TTC549 (cell line): Measurements from ENCODE around the gene NUDT16L1.

Source experiments
- FAIRE-seq: peaks from 2 replicates; lab custom pipeline; 2012; peaks lifted over from hg19 to GRCh38; lab: Jason Lieb, UNC

NUDT16L1 gene

DNA sequence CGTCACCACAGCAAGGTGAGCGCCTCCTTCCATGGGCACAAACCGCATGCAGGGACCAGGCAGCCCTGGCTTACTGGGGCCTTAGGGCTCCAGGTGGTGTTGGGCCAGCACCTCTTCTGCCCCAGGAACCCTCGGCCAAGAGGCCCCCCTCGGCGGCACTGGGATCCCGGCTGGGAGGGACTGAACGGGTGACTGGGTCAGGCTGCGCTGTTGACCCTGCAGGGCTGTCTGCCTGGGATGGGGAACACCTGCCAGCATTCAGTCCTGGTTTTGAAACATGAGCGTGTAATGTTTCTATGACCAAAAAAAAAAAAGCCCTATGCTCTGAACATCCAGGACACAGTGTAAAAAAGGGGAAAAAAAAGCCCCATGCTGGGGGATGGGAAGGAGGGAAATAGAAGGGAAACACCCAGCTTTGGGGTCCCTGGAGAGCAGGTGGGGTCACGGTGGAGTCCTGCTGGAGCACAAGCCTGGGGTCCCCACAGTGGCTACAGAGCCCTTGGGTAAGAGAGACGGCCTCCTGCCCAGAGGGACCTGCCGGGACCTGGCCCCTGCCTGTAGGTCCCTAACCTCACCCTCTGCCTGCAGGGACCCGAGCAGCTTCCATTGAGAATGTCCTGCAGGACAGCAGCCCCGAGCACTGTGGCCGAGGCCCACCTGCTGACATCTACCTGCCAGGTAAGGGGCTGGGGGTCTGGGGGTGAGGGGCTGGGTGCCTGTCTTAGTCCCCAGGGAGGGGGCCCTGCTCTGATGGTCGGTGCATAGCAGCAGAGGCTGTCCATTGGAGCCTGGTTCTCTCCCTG is 9.9 kb upstream of the NUDT16L1 start:
- no peak for FAIRE-seq

DNA sequence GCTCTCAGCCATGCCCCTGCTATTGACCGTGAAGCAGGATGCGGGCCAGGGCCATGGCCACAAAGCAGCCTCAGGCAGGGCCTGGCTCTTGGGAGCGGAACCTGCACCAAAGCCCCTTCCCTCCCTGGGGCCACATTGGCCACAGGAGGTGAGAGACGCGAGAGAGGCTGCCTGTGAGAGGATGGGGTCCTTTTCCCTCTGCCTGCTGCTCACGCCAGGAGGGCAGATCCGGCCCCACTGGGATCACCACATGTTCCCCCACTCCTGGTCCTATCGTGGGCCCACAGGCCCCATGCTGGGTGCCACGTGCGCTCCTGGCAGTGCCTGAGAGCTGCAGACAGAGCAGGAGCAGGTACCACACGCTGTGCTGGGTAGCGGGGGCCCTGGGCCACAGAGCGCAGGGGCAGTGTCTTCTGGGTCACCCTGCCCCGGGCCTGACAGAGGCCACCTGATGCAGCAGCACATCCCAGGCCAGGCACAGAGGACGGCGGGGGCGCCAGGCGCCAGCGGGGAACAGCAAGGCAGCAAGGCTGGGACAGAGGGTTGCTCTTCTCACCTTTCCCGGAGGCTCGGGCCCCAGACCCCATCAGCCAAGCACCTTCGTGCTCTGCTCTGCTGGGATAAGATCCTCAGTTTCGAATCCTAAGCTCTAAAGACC is 9.2 kb upstream of the NUDT16L1 start:
- no peak for FAIRE-seq

DNA sequence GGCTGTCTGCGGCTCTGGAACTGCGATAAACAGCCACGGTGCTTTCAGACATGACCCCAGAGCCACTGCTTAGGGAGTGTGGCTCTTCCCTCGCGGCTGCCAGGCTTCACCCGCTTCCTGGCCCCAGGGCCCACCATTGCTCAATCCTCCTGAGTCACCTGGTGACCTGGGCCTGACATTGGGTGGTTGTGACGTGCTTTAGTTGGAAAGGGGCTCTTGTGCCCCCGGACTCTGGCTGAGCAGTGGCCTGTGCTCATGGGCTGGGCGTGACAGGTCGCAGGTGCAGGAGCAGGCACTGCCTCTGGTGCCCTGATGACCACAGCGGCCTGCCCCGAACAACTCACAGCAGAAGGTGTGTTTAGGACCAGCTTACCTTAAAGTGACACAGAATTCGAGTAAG is 8.6 kb upstream of the NUDT16L1 start:
- no peak for FAIRE-seq

DNA sequence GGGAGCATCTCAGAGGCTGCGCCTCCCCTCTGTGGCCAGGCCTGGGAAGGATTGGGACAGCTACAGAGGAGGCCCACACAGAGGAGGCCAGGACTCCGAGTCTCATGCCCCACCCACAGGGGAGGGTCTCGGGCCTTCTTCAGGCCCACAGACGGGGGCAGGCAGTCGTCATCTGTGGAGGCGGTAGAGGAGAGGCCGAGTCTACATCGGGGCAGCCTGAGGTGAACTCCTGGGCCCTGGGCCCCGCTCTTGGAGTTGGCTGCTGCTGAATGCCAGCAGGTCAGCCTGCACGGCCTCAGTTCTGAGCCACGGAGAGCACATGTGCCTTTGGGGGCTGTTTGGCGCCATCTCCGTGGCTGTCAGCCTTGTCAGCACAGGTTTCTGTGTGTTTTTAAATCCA is 8.1 kb upstream of the NUDT16L1 start:
- no peak for FAIRE-seq

DNA sequence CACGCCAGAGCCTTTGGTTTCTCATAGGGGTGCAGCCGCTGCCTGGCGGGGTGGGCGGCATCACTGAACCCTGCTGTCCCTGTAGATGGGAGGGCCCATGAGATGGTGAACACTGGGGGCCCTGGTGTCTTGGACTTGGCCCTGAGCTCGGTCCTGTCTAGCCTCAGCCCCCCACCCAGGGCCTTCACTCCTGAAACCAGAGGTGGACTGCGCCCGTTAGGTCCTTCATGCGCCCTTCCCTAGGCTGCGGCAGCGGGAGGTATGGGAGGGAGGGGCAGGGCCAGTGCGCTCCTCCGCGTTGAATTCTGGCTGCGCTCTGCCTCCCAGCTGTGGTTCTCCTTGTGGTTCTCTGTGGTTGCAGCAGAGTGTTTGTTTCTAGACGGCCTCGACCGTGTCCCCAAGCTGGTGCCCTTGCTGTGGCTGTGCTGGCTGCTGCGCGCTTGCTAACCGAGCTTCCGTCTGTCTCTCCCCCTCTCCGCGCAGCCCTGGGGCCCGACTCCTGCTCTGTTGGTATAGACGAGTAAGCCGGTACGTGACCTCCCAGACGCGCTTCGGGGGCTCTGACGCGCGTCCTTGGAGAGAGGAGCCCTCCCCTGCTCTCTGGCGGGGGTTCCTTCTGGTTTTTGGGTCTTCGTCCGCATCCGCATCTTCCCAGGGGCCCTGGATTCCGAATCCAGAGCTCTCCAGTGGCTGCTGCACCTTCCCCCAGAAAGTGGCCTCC is 7.4 kb upstream of the NUDT16L1 start:
- FAIRE-seq: no peak

DNA sequence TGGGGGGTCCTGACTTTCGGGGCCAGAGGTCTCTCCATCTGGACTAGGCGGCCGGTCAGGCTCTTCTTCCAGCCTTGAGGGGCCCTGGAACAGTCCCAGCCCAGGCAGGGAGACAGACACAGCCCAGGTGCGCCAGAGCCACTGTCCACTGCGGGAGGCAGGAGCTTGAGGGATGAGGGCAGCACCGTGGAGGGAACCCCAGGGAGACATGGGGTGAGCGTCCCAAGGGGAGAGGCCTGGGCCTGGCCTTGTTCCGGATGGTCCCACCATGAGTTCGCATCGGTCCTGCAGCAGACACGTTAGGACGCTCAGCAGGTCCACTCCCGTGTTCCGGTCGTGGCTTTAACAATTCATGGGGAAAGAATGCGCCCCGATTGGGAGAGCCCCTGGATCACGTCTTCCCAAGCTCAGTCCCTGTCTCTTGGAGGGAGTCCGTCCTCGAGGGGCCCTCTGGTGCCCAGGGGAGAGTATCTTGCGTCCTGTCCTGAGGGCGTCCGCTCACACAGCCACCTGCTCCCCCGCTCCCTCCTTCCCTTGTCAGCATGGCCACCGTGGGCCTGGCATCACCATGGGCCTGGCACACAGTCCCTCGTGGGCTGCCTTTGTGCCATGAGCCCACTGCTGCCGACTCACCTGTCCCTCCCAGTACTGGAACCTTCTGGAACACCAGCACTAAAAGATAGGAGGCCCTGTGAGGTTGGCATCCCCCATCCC is 6.7 kb upstream of the NUDT16L1 start:
- FAIRE-seq: no peak

DNA sequence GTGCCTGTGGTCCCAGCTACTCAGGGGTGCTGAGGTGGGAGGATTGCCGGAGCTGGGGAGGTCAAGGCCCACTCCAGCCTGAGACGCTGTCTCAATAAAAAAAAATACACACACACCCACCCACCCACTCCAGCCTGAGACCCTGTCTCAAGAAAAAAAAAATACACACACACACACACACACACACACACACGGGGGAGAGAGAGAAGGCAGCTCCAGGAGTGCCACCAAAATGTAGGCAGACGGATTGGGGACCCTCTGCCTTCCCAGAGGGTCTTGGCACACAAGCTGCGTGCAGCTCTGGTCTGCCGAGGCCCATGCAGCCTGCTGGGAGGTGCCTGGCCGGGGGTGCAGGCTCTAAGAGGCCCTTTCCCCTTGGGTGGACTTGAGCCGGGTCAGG is 5.9 kb upstream of the NUDT16L1 start:
- no peak for FAIRE-seq

DNA sequence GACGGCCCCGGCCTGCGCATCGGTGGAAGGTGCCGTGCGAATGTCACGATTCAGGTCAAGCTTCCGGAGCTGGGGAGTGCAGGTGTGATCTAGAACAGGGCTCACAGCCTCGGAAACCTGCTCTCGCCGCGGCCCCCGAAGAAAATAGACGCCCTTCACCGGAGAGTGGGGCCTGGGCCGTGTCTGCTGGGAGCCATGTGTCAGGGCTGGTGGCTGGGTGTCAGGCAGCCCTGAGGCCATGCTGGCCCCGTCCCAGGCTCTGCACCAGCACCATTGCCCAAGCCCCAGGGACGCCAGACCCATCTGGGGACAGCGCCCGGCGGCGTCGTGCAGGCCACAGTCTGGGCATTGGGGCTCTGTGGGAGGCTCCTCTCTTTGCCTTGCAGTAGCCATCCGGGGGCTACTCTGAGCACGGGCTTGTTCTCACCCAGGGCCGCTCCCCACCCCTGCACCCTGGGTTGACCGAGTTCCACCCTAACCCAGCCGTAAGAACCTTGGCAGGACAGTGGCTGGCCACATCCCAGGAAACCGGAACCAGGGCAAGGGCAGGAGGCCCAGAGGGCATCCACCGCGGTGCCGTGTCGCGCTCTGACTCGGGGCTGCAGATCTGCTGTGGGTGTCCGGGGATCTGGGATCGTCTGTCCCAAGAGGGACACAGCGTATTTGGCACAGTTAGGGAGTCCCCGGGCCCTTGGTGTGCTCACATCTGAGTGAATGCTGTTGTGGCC is 5.3 kb upstream of the NUDT16L1 start:
- FAIRE-seq: no peak

DNA sequence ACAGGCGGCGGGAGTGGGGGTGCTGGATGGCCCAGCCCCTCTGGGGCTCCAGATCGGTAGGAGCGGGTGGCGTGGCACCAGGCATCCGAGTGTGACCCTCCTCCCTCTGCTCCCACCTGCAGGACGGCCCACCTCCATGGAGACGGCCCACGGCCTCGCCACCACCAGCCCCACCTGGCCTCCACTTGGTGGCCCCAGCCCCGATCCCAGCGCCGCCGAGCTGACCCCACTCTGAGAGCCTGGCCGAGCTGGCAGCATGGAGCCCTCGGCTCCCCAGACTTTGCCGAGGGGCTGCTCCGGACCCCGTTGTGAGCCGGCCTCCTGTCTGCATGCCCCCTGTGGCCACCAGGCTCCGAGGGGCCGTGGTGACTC is 4.7 kb upstream of the NUDT16L1 start:
- FAIRE-seq: no peak

DNA sequence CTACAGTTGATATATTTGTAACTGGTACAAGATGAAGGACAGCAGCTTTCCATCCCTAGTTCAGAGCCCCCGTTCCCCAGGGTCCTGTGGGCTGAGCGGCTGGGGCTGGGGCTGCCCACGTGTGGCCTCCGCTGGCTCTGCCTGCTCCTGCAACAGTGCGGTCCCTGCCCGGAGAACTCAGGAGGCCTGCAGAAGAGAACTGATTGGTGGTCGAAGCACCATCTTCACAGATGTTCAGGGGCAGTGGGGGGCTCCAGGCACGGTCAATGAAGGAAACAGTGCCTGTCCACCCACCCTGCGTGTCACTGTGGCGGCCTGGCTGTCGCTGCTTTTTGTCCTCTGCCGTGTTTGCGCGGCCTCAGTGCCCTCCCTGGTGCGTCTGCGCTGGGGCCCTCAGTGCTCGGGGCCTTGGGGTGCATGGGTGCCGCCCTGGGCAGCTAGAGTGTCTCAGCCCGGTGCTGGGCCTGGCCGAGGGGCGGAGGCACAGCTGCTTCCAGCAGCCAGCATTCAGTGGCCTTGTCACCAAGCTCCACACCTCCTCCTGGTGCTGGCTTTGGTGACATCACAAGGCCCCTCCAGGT is 4.2 kb upstream of the NUDT16L1 start:
- FAIRE-seq: no peak

DNA sequence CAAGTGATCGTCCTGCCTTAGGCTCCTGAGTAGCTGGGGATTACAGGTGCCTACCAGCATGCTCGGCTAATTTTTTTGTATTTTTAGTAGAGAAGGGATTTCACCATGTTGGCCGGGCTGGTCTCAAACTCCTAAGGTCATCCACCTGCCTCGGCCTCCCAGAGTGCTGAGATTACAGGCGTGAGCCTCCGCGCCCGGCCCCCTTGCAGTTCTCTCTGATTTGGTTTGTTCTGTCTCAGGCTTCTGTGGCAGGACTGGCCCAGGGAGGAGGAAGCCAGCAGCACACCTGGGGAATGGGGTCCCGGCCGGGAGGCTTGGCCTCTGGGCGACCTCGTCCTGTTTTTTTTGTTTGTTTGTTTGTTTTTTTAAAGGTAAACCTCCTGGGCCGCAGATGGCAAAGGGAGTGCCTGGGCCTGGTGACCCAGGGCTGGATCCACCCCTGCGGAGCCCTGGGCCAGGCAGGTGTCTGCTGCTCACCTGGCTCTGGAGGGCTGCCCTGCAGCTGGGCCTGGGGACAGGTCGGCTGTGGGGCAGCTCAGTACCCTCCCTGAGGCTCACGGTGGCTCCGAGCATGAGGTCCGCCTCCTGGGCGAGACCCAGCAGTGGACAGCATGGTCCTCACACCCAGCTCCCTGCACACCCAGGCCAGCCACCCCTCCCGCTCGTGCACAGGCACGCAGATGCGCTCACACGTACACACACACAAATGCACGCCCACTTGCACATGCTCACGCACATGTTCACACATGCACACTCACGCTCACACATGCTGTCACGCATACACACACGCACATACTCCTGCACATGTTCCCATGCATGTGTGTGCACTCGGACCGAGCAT is 3.3 kb upstream of the NUDT16L1 start:
- FAIRE-seq: no peak

DNA sequence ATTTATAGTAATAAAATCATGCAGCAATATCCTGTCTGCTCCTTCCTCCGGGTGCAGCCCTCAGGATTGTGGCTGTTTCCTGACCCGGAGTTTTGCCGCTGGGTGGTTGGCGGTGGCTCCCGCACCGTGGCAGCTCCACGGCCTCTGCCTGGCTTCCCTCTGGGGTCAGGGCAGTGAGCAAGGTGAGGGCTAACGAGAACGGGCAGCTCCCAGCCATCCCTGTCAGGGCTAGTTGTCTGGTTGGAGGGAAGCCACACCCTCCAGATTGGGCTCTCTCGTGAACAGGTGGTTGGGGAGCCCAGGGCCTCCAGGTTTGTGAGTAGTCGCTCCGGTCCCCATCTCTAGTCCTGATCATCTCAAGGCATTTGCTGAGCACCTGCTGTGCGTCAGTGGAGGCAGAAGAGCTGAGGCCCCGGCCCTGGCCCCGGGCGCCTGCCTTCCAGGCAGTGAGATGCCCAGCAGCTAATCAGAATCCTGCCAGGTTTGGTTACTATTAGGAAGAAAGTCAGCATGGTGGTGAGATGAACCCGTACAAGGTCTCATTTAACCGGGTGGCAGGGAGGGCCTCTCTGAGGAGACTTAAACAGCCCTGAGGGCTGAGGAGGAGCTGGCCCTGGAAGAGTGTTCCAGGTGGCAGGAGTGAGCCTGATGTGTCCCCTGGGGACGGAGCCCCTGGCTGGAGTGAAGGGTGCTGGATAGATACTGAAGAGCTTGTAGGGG is 2.3 kb upstream of the NUDT16L1 start:
- no peak for FAIRE-seq

DNA sequence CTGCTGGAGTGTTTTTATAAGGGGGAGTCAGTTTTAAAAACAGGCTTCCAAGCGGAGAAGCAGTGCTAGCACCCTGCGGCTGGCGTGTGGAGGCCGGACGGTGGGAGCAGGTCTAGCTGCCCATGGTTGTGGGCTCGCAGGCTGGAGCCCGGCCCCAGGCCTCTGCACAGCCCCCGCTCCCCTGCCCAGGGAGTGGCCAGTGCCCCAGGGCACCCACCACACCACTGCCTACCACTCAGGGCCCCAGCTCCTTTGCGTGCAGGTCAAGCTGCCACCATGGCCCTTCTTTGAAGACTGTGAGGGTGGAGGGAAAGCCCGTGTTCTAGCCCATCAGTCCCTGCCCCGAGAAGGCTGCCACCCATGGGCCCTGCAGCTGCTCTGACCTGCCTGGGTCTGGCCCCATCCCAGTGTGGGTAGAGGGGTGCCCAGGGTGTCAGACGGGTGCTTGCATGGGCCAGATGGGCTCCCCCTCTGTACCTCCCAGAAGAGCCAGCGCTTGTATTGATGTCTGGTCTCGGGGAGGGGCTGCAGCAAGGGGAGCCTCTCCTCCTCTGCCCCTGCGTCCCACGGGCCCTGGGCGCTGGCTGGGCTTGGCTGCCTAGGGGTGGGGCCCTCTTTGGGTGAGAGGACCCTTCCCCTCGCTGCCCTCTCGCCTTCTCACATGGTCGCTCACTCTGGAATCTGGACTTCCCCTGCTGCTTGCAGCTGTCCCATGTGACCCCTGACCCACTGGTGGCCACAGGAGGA is 1.5 kb upstream of the NUDT16L1 start:
- no peak for FAIRE-seq

DNA sequence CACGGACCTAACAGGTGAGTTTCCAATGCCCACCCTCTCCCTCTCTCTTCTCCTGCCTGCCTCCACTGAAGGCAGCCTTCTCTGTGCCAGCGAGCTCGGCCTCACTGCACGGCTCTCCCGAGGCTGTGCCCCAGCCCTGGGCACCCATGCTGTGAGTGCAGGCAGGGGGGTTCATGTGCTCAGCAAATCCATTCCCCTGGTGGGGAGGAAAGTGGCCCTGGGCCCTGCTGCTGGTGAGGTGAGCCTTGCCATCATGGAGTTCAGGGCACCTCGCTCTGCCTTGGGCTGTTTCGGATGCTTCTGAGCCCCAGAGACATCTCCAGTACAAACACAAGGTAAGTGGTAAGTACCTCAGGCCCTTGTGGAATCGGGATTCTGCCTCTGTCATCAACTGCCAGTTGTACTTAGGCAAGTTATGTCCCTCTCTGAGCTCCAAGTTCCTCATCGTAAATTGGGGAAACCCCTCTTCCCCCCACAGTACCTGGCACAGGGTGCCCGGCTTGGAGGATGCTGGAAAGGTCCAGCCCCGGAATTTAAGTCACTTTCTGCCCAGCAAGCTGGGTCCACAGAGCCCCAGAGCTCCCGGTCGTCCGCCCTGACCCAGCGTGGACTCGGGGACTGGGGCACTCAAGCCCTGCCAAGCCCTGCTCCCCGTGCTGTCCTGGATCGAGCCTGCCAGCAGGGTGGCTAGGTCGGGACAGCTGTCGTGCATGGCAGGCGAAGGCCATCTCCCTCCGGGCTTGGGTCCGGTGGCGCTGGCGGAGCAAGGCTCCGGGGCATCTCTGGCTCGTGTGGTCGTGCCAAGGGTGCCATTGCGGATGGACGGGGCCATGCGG is 684 bp upstream of the NUDT16L1 start:
- FAIRE-seq: no peak

DNA sequence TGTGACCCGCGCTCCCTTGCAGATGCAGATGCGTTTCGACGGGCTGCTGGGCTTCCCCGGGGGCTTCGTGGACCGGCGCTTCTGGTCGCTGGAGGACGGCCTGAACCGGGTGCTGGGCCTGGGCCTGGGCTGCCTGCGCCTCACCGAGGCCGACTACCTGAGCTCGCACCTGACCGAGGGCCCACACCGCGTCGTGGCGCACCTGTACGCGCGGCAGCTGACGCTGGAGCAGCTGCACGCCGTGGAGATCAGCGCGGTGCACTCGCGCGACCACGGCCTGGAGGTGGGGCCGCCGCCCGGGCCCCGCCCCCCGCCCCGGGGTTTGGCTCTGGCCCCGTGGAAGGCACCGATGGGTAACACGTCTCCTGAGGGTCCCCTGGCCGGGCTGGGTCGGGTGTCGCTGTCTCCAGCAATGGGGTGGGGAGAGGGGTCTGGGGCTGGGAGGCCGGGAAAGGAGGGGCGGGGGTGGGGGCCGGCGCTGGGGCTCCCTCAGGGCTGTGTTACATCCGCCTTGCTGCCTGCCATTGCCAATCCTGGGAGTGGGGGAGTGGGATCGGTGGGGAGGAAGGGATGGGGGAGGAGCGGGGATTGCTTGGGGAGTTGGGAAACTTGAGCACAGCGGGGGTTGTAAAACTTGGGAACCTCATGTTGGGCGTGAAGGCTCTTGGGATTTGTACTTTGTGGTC is 737 bp downstream of the NUDT16L1 start:
- no peak for FAIRE-seq

DNA sequence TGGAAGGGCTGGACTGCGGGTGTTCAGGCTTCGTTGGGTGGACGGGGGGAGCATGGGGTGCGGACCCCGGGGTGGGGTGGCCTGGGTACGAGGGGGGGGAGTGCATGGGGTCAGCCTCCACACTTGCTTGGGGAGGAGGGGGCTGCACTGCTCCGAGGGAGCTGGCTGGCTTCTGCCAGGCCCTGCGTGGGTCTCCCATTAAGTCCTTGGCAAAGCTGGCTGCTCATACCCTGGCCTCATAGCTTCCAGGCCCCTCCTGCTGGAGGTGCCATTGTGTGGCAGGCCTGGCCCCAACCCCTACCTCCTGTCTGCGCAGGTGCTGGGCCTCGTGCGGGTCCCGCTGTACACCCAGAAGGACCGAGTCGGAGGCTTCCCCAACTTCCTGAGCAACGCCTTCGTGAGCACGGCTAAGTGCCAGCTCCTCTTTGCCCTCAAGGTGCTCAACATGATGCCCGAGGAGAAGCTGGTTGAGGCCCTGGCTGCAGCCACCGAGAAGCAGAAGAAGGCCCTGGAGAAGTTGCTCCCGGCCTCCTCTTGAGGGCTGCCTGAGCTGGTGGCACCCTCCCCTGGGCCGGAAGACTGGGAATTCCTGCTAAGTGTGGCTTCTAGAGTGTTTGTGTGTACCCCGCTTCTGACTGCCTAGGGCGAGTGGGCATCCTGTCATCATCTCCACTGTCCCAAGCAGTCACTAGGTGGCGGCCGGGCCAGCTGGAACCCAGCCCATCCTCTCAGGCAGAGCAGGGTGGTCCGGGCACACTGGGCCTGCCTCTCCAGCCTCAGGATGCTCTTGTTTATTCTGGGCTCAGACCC is 1.5 kb downstream of the NUDT16L1 start:
- no peak for FAIRE-seq
